Kidney epithelial cell (primary cell): ENCODE data around the gene OR3A3. TPM values are rescaled to one million over a fixed set of nuclear protein-coding genes. Genes with fewer than 3 reads are reported as not detected.
"Not testable (repeated sequence)": the region's sequence is repeated elsewhere in the genome, so short reads cannot be mapped to it uniquely, and the experiment has no call there.

Source experiments
- DNase-seq: peaks from one replicate; pipeline ENCODE4 v3.0.0-alpha.2; 2010; ENCODE audit warnings: low read depth
- H3K27me3 ChIP-seq: 2 replicates; pipeline ENCODE4 v1.6.0; 2011; ENCODE audit warnings: low read length; ENCODE audit not compliant: control insufficient read depth, insufficient read depth
- H3K36me3 ChIP-seq: 2 replicates; pipeline ENCODE4 v1.5.1; 2011; ENCODE audit warnings: low read length; ENCODE audit not compliant: control insufficient read depth, insufficient read depth
- H3K4me3 ChIP-seq: 2 replicates; pipeline ENCODE4 v1.5.1; 2011; ENCODE audit warnings: low read depth, mild to moderate bottlenecking, control low read depth, low read length
- total RNA-seq: library from RNA; depleted of rRNA; stranded (reverse); fragments of >200 nt; gene quantifications from 2 replicates; pipeline ENCODE4 v1.2.3, GENCODE V29; 2015
- TF ChIP-seq, protein P1 (sequence below): IDR thresholded peaks from 2 replicates; pipeline ENCODE4 v1.5.1; 2011; ENCODE audit warnings: mild to moderate bottlenecking, moderate library complexity, low read length, control low read depth, inconsistent platforms; ENCODE audit not compliant: insufficient read depth, poor library complexity, severe bottlenecking

The OR3A3 gene
- total RNA-seq = not detected in 2 replicates

GRCh38 chr17:3411070-3411469, at the start of gene OR3A3:
TSS of gene OR3A3 (plus strand) at chr17:3411370.
- Histone ChIP-seq H3K4me3 (no peak within 1 kb of the TSS), H3K27me3 (no peaks in the 10 kb centered on the region), H3K36me3 (no peaks in the 10 kb centered on the region)
- no peak for DNase-seq
- TF ChIP-seq, protein P1, sequence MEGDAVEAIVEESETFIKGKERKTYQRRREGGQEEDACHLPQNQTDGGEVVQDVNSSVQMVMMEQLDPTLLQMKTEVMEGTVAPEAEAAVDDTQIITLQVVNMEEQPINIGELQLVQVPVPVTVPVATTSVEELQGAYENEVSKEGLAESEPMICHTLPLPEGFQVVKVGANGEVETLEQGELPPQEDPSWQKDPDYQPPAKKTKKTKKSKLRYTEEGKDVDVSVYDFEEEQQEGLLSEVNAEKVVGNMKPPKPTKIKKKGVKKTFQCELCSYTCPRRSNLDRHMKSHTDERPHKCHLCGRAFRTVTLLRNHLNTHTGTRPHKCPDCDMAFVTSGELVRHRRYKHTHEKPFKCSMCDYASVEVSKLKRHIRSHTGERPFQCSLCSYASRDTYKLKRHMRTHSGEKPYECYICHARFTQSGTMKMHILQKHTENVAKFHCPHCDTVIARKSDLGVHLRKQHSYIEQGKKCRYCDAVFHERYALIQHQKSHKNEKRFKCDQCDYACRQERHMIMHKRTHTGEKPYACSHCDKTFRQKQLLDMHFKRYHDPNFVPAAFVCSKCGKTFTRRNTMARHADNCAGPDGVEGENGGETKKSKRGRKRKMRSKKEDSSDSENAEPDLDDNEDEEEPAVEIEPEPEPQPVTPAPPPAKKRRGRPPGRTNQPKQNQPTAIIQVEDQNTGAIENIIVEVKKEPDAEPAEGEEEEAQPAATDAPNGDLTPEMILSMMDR = no peak

DNA sequence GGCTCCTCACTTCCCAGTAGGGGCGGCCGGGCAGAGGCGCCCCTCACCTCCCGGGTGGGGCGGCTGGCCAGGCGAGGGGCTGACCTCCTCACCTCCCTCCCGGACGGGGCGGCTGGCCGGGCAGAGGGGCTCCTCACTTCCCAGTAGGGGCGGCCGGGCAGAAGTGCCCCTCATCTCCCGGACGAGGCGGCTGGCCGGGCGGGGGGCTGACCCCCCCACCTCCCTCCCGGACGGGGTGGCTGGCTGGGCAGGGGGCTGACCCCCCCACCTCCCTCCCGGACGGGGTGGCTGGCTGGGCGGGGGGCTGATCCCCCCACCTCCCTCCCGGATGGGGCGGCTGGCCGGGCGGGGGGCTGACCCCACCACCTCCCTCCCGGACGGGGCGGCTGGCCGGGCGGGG, 40.0 kb upstream of the OR3A3 start:
- not testable (repeated sequence) for DNase-seq, H3K4me3 ChIP-seq, H3K27me3 ChIP-seq, H3K36me3 ChIP-seq

GRCh38 chr17:3378321-3378720, 32.8 kb upstream of the OR3A3 start:
- DNase-seq = no peak
- H3K36me3 ChIP-seq = no peaks in the 10 kb centered on the region
- TF ChIP-seq, protein P1 = no peak
- H3K27me3 ChIP-seq = no peaks in the 10 kb centered on the region
- no peak overlapping the region for H3K4me3 ChIP-seq

- TF ChIP-seq, protein P1 = no peak
- no peak for DNase-seq
- Histone ChIP-seq H3K27me3 (peaks cover 7% of the 10 kb centered on the region), H3K36me3 (no peaks in the 10 kb centered on the region), H3K4me3 (no peak overlapping the region)
These were observed 29.2 kb upstream of the OR3A3 start for GRCh38 chr17:3381957-3382356.

DNA sequence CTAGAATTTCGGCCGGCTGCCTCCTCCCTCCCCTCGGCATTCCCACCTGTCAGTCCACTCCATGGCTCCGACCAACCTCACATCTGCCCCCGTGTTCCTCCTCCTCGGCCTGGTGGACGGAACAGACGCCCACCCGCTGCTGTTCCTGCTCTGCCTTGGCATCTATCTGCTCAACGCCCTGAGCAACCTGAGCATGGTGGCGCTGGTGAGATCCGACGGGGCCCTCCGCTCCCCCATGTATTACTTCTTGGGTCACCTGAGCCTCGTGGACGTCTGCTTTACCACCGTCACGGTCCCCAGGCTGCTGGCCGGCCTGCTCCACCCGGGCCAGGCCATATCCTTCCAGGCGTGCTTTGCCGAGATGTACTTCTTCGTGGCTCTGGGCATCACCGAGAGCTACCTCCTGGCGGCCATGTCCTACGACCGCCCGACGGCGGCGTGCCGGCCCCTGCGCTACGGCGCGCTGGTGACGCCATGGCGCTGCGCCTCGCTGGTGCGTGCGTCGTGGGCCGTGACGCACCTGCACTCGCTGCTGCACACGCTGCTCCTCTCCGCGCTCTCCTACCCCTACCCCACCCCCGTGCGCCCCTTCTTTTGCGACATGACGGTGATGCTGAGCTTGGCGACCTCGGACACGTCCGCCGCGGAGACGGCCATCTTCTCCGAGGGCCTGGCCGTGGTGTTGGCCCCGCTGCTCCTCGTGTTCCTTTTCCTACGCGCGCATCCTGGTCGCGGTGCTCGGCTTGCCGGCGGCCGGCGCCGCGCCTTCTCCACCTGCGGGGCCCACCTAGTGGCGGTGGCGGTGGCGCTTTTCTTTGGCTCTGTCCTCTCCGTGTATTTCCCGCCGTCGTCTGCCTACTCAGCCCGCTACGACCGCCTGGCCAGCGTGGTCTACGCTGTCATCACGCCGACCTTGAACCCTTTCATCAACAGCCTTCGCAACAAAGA, 25.0 kb upstream of the OR3A3 start, which contains the start of gene OR3A2:
TSS of gene OR3A2 (minus strand) at position 440 of the 948 bp plus-strand sequence.
- Histone ChIP-seq H3K4me3 (no peak within 1 kb of the TSS), H3K36me3 (no peaks in the 10 kb centered on the region), H3K27me3 (peaks cover 7% of the 10 kb centered on the region)
- no peak for DNase-seq
- TF ChIP-seq, protein P1 = no peak

DNA sequence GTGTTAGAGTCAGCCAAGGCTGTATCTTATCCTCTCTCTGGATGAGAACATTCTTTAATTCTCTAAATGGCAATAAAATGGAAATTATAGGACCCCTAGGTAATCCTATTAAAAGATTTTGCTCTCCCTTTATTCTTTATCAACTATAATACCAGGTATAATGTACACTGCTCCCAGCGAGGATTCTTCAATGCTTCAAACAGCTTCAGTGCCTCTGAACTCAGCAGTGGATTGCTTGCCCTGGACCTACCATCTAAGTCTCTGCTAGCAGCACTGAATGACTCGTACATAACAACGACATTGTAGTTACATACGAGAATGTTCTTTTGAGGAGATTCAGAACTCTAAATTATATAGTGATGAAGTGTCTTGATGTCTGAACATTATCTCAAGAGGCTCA, 21.4 kb upstream of the OR3A3 start:
- Histone ChIP-seq H3K27me3 (peaks cover 7% of the 10 kb centered on the region), H3K4me3 (no peak overlapping the region), H3K36me3 (no peaks in the 10 kb centered on the region)
- no peak for DNase-seq
- TF ChIP-seq, protein P1 = no peak

DNA sequence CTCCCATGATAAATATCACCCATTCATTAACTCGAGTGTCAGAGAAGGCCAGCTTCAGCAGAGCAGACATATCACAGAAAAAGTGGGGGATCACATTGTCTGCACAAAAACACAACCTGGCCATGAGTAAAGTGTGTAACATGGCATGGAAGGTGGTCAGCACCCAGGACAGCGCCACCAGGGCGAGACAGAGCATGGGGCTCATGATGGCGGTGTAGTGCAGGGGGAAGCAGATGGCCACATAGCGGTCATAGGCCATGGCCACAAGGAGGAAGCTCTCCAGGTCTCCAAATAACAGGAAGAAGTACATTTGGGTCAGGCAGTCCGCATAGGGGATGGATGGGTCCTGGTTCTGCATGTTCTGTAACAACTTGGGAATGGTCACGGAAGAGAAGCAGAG, 13.4 kb upstream of the OR3A3 start:
- H3K36me3 ChIP-seq = not testable (repeated sequence)

More for the DNA sequence above, 13.4 kb upstream of the OR3A3 start:
- H3K27me3 ChIP-seq, H3K4me3 ChIP-seq, DNase-seq: not testable (repeated sequence)
